Astrocyte (in vitro differentiated cells and primary cell): Measurements from ENCODE around the gene KCNK2. TPM values are rescaled to one million over a fixed set of nuclear protein-coding genes. Genes with fewer than 3 reads are reported as not detected.

Experiments used
- DNase-seq: peaks from one replicate; pipeline ENCODE4 v3.0.0-alpha.2; 2010; ENCODE audit warnings: low read depth
- FAIRE-seq: peaks from 2 replicates; lab custom pipeline; 2011; peaks lifted over from hg19 to GRCh38; lab: Jason Lieb, UNC
- H2AFZ ChIP-seq: 2 replicates; pipeline ENCODE4 v1.6.0; 2012; ENCODE audit warnings: low read depth, low read length, inconsistent platforms
- H3K27ac ChIP-seq: 2 replicates; pipeline ENCODE4 v1.5.1; 2011; ENCODE audit warnings: low read depth, low read length, inconsistent platforms
- H3K27me3 ChIP-seq: 2 replicates; pipeline ENCODE4 v1.6.0; 2011; ENCODE audit warnings: low read length, inconsistent platforms; ENCODE audit not compliant: insufficient read depth
- H3K36me3 ChIP-seq: 2 replicates; pipeline ENCODE4 v1.5.1; 2011; ENCODE audit warnings: low read length, inconsistent platforms; ENCODE audit not compliant: insufficient read depth
- H3K4me1 ChIP-seq: 2 replicates; pipeline ENCODE4 v1.5.1; 2011; ENCODE audit warnings: low read length, inconsistent platforms; ENCODE audit not compliant: insufficient read depth
- H3K4me2 ChIP-seq: 2 replicates; pipeline ENCODE4 v1.6.0; 2012; ENCODE audit warnings: low read length, inconsistent platforms
- H3K4me3 ChIP-seq: 2 replicates; pipeline ENCODE4 v1.5.1; 2011; ENCODE audit warnings: low read depth, mild to moderate bottlenecking, low read length, inconsistent platforms; ENCODE audit not compliant: insufficient read depth
- H3K79me2 ChIP-seq: 2 replicates; pipeline ENCODE4 v1.6.0; 2012; ENCODE audit warnings: mild to moderate bottlenecking, low read length, inconsistent platforms; ENCODE audit not compliant: insufficient read depth
- H3K9ac ChIP-seq: 2 replicates; pipeline ENCODE4 v1.6.0; 2012; ENCODE audit warnings: mild to moderate bottlenecking, low read length, inconsistent platforms
- H3K9me3 ChIP-seq: 2 replicates; pipeline ENCODE4 v1.5.1; 2012; ENCODE audit warnings: low read depth, mild to moderate bottlenecking, low read length, inconsistent platforms; ENCODE audit not compliant: insufficient read depth
- H4K20me1 ChIP-seq: 2 replicates; pipeline ENCODE4 v1.6.0; 2012; ENCODE audit warnings: low read length, inconsistent platforms; ENCODE audit not compliant: insufficient read depth
- H3K27ac Mint-ChIP-seq: one replicate; pipeline ENCODE4 v1.8.0; 2021; ENCODE audit warnings: mild to moderate bottlenecking, mixed read lengths; ENCODE audit not compliant: unreplicated experiment
- H3K27me3 Mint-ChIP-seq: one replicate; pipeline ENCODE4 v1.8.0; 2021; ENCODE audit warnings: low read depth, mixed read lengths; ENCODE audit not compliant: unreplicated experiment
- H3K36me3 Mint-ChIP-seq: one replicate; pipeline ENCODE4 v1.8.0; 2021; ENCODE audit warnings: low read depth, mixed read lengths; ENCODE audit not compliant: unreplicated experiment
- H3K4me1 Mint-ChIP-seq: one replicate; pipeline ENCODE4 v1.8.0; 2021; ENCODE audit warnings: low read depth, mixed read lengths; ENCODE audit not compliant: unreplicated experiment
- H3K4me3 Mint-ChIP-seq: one replicate; pipeline ENCODE4 v1.8.0; 2021; ENCODE audit warnings: mild to moderate bottlenecking, moderate library complexity, mixed read lengths; ENCODE audit not compliant: unreplicated experiment
- H3K9me3 Mint-ChIP-seq: one replicate; pipeline ENCODE4 v1.8.0; 2021; ENCODE audit warnings: mild to moderate bottlenecking, mixed read lengths; ENCODE audit not compliant: unreplicated experiment
- EZH2 ChIP-seq: IDR thresholded peaks from 2 replicates; pipeline ENCODE4 v1.6.1; 2012; ENCODE audit warnings: mild to moderate bottlenecking, low read length, inconsistent platforms; ENCODE audit not compliant: insufficient read depth
- total RNA-seq: library from RNA; stranded (reverse); gene quantifications from 2 replicates; pipeline ENCODE4 v1.2.1, GENCODE V29; 2021
- TF ChIP-seq, protein P1 (sequence below): IDR thresholded peaks from 2 replicates; pipeline ENCODE4 v1.5.1; 2011; ENCODE audit warnings: low read depth, mild to moderate bottlenecking, inconsistent platforms, low read length, moderate library complexity; ENCODE audit not compliant: insufficient read depth

Gene KCNK2
- total RNA-seq, 1 donor from 2014 or later: 0.16 TPM

DNA sequence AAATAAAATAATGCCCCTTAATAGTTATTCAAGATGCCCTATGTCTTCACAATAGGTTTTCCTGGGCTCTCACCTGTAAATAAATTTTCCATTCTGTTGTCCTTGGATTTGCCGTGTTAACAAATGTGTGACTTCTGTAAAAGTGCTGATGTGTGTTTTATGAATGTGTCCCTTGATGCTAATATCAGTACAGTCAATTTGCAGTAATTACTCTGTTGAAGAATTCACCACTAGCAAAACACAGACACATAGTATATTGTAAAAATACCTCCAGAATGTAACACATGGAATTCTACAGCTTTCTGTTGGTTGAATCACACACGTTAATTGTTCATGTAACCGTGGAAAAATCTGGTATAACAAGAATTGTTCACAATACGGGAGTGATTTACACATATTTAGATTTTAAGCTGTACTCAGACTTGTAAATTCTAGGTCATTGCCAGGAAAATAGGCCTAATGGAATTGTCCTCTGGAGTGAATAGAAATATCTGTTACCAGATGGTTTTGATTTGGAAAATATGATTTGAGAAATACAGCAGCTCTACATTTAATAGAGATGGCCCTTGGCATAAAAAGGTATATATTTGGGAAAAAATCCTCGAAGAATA is 36.7 kb upstream of the KCNK2 start:
- no peaks in the 10 kb centered on the region for H4K20me1 ChIP-seq
- H2AFZ ChIP-seq: no peak overlapping the region
- no peak overlapping the region for H3K4me3 Mint-ChIP-seq
- H3K27ac ChIP-seq: no peak overlapping the region
- H3K4me1 ChIP-seq: no peaks in the 10 kb centered on the region
- no peak overlapping the region for H3K9ac ChIP-seq
- H3K27me3 ChIP-seq: no peaks in the 10 kb centered on the region
- no peak overlapping the region for H3K4me2 ChIP-seq
- TF ChIP-seq, protein P1, sequence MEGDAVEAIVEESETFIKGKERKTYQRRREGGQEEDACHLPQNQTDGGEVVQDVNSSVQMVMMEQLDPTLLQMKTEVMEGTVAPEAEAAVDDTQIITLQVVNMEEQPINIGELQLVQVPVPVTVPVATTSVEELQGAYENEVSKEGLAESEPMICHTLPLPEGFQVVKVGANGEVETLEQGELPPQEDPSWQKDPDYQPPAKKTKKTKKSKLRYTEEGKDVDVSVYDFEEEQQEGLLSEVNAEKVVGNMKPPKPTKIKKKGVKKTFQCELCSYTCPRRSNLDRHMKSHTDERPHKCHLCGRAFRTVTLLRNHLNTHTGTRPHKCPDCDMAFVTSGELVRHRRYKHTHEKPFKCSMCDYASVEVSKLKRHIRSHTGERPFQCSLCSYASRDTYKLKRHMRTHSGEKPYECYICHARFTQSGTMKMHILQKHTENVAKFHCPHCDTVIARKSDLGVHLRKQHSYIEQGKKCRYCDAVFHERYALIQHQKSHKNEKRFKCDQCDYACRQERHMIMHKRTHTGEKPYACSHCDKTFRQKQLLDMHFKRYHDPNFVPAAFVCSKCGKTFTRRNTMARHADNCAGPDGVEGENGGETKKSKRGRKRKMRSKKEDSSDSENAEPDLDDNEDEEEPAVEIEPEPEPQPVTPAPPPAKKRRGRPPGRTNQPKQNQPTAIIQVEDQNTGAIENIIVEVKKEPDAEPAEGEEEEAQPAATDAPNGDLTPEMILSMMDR: no peak
- no peak for TF ChIP-seq EZH2
- H3K36me3 ChIP-seq: no peaks in the 10 kb centered on the region
- no peak overlapping the region for H3K4me3 ChIP-seq
- no peaks in the 10 kb centered on the region for H3K27me3 Mint-ChIP-seq
- no peaks in the 10 kb centered on the region for H3K4me1 Mint-ChIP-seq
- FAIRE-seq: peak; percentile 20
- H3K79me2 ChIP-seq: no peaks in the 10 kb centered on the region
- H3K27ac Mint-ChIP-seq: no peak overlapping the region
- H3K9me3 ChIP-seq: no peaks in the 10 kb centered on the region
- H3K36me3 Mint-ChIP-seq: no peaks in the 10 kb centered on the region
- DNase-seq: no peak
- no peaks in the 10 kb centered on the region for H3K9me3 Mint-ChIP-seq

DNA sequence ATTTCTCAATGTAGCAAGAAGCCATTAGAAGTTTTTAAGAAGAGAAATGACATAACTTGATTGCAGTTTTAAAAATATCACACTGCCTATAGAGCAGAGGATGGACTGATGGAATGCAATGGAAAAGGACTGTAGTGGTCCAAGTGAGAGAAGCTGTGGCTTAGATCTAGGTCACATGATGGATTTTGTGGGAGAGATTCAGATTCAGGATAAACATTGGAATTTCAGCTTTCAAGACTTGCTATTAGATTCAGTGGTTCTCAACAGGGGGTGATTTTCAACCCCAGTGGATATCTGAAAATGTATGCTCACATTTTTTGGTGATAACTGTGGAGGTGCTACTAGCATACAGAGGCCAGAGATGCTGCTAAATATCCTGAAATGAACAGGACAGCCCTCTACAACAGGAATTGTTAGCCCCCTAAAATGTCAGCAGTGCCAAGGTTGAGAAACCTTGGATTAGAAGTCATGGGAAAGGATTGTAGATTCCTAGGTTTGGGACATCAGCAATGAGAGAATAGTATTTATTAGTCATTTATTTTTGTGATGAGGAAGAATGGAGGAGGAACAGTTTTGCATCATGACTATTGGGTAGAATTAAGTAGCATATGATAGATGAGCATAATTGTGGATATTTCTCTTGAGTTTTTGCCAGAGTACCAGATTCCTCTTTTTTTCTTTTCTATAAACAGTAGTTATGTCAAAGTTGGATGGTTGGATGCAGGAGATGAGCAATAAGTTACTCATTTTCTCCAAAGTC is 30.1 kb upstream of the KCNK2 start:
- peak overlapping the region; percentile 30 for H3K27ac ChIP-seq

More for the DNA sequence above, 30.1 kb upstream of the KCNK2 start:
- no peak overlapping the region for H3K4me3 ChIP-seq
- no peaks in the 10 kb centered on the region for H3K9me3 ChIP-seq
- H2AFZ ChIP-seq: no peak overlapping the region
- H4K20me1 ChIP-seq: no peaks in the 10 kb centered on the region
- Mint-ChIP-seq H3K9me3 (no peaks in the 10 kb centered on the region), H3K4me3 (no peak overlapping the region), H3K36me3 (no peaks in the 10 kb centered on the region), H3K4me1 (no peaks in the 10 kb centered on the region), H3K27me3 (no peaks in the 10 kb centered on the region), H3K27ac (no peak overlapping the region)
- H3K4me2 ChIP-seq: no peak overlapping the region
- H3K79me2 ChIP-seq: no peaks in the 10 kb centered on the region
- TF ChIP-seq EZH2: no peak
- TF ChIP-seq, protein P1: no peak
- H3K9ac ChIP-seq: no peak overlapping the region
- peaks cover 9% of the 10 kb centered on the region for H3K4me1 ChIP-seq
- FAIRE-seq: peak; percentile 78
- no peaks in the 10 kb centered on the region for H3K36me3 ChIP-seq
- no peaks in the 10 kb centered on the region for H3K27me3 ChIP-seq
- DNase-seq: peak; percentile 89
